Measurements from ENCODE around the gene FOS.

FOS gene

DNA sequence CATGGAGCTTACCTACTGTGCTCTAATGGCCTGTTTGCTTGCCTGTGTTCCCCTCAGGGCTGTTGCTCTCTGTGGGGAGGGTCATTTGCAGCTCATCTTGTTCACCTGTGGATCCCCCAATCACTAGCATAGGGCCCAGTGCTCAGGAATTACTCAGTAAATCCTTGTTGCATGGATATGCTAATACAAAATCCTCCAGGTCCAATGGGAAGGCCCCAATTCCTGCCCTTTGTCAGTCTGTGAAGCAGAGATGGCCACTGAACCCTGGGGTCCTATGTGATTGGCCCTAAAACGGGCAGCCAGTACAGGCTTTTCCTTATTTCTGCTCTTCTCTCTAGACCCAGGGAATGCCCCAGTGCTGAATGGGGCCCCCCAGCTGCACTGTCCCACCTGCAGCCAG lies 44.1 kb downstream of the FOS start:
- no peak for DNase-seq

- DNase-seq: no peak
These were observed 44.9 kb downstream of the FOS start for GRCh38 chr14:75323571-75323970.

DNA sequence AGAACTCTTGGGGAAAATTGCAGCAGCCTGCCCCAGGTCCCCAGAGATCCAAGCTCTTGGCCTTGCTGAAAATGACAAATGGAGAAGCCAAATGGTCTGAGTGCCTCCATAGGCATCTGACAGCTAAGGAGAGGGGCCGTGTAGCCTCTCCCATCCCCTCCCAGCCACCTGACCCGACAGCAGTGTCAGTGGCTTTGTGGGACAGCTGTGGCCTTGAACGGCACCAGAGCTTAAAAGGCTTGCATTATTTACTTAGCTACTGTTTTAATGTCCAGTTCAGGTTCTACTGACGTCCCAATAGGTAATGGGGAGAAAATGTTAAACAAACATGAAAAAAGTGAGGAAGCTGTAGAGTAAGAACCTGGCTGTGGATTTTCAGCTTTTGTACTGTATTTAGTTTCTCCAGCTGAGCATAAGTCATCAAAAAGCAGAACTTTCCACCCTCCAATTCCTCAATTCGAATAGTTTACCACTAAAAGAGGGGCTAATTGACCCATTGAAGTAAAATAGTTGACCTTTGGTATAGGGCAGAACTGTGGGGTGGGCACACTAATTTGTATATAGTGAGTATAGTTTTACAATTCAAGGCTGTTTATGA lies 50.0 kb downstream of the FOS start:
- peak; percentile 16 for DNase-seq

GRCh38 chr14:75329369-75329768 lies 50.7 kb downstream of the FOS start:
- no peak for DNase-seq

DNA sequence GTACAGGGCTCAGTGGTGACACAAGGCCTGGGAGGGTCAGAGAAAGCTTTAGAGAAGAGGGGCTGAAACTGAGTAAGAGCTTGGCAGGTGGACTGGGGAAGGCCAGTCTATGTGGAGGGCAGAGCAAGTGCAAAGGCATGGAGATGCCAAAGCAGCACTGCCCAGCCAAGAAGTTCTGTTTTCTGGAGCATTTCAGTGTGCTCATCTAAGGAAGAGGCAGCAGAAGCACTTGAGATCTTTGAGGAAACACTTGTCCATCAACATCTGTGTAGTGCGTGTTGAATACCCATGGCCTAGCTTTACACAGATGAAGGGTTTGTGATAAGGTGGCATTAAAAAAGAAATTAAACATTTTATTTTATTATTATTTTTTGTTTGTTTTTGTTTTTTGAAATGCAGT lies 52.8 kb downstream of the FOS start:
- DNase-seq: no peak
